Esophagus muscularis mucosa (tissue), 3 donors: Measurements from ENCODE around the gene AP3S2.

Experiments
- CTCF ChIP-seq, 3 experiments: fragments of 200-600 bp in 2 of 3; fragments of 450-650 bp in 1 of 3; sonication (generic) in 2 of 3; IDR thresholded peaks; one replicate each; pipeline ENCODE4 v1.5.1; 2017 to 2019; ENCODE audit warnings: antibody characterized with exemption in 3 of 3, mild to moderate bottlenecking in 2 of 3, moderate library complexity in 1 of 3
- POLR2AphosphoS5 ChIP-seq, 2 donors: sonication (generic); formaldehyde crosslinking; IDR thresholded peaks; one replicate each; pipeline ENCODE4 v1.6.1; 2017; ENCODE audit warnings: antibody characterized with exemption in 2 of 2

GRCh38 chr15:89837830-89838178, 56.0 kb downstream of the AP3S2 start:
- TF ChIP-seq POLR2AphosphoS5 (IDR thresholded peaks at IDR 0.05) (no peak), CTCF (IDR thresholded peaks at IDR 0.05) (no peak)
